GM12872 (cell line): Measurements from ENCODE around the gene ANKDD1A.

Experiments
- CTCF ChIP-seq: IDR thresholded peaks from 3 replicates; pipeline ENCODE4 v1.5.1; 2011; ENCODE audit warnings: low read depth, mild to moderate bottlenecking, low read length, moderate library complexity; ENCODE audit not compliant: insufficient read depth

Gene ANKDD1A

GRCh38 chr15:64904189-64904588 is 7.5 kb upstream of the ANKDD1A start:
- no peak for TF ChIP-seq CTCF

GRCh38 chr15:64905119-64905831 is 6.4 kb upstream of the ANKDD1A start:
- peak; percentile 94 for TF ChIP-seq CTCF

DNA sequence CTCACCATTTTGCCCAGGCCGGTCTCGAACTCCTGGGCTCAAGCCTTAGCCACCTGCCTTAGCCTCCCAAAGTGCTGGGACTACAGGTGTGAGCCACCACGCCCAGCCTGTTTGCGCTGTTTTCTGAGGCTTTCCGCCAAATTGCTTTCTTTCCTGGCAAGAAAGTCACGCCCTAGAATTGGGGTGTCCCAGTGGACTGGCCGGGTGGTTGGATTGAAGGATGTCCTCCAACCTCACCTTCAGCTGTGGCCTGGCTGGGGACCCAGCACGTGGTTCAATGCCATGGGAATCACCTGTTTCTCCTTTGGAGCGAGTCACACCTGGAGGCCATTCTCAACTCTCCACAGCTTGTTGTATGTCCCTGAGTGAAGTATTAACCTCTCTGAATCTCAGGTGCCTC is 5.8 kb upstream of the ANKDD1A start:
- no peak for TF ChIP-seq CTCF

GRCh38 chr15:64906402-64906801 is 5.3 kb upstream of the ANKDD1A start:
- no peak for TF ChIP-seq CTCF

DNA sequence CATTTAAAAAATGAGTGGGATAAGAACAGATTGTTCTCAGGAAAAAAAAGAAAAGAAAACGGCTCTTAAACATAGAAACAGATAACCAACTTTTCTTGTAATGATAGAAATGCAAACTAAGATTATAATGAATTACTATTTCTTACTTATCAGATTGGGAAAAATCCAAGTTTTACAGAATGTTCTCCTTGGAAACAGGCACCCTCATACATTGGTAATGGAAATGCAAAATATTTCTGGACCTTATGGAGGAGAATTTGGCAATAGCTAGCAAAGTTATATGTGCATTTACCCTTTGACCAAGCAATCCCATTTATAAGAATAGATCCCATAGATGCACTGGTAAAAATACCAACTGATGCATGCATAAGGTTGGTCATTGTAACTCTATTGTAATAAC is 3.7 kb upstream of the ANKDD1A start:
- no peak for TF ChIP-seq CTCF

- no peak for TF ChIP-seq CTCF
These were observed 2.2 kb upstream of the ANKDD1A start for GRCh38 chr15:64909546-64909945.

GRCh38 chr15:64912379-64913325 is 950 bp downstream of the ANKDD1A start:
- no peak for TF ChIP-seq CTCF
